Breast epithelium (tissue), 3 donors: ENCODE data around the gene VSIG2.

ENCODE experiments used
- CTCF ChIP-seq, 3 donors: fragments of 450-650 bp; IDR thresholded peaks; one replicate each; pipeline ENCODE4 v1.5.1; 2016 to 2017; ENCODE audit warnings: antibody characterized with exemption in 3 of 3, mild to moderate bottlenecking in 3 of 3, moderate library complexity in 3 of 3
- POLR2A ChIP-seq: fragments of 450-650 bp; IDR thresholded peaks from one replicate; pipeline ENCODE4 v1.6.1; 2016; ENCODE audit warnings: antibody characterized with exemption, mild to moderate bottlenecking, moderate library complexity
- POLR2AphosphoS5 ChIP-seq, 3 donors: sonication (generic); formaldehyde crosslinking; IDR thresholded peaks; one replicate each; pipeline ENCODE4 v1.6.1; 2017; ENCODE audit warnings: antibody characterized with exemption in 3 of 3

GRCh38 chr11:124751741-124752470 is at the start of gene VSIG2:
- TF ChIP-seq CTCF (IDR thresholded peaks at IDR 0.05) = no peak
- TF ChIP-seq POLR2A = no peak
- no peak for TF ChIP-seq POLR2AphosphoS5 (IDR thresholded peaks at IDR 0.05)
